HT-29 (cell line): ENCODE measurements around the gene RPS19. TPM values are rescaled to one million over a fixed set of nuclear protein-coding genes. Genes with fewer than 3 reads are reported as not detected.
"Not testable (repeated sequence)": the region's sequence is repeated elsewhere in the genome, so short reads cannot be mapped to it uniquely, and the experiment has no call there.

ENCODE experiments used
- DNase-seq: peaks from one replicate; pipeline ENCODE4 v3.0.0-alpha.2; 2015; ENCODE audit warnings: low spot score
- total RNA-seq: library from RNA; depleted of rRNA; stranded (reverse); fragments of >200 nt; shearing (Covaris generic); gene quantifications from 2 replicates; pipeline ENCODE4 v1.2.3, GENCODE V29; 2014

RPS19 gene
- total RNA-seq, 1 experiment from 2014 or later = 4,557 TPM

DNA sequence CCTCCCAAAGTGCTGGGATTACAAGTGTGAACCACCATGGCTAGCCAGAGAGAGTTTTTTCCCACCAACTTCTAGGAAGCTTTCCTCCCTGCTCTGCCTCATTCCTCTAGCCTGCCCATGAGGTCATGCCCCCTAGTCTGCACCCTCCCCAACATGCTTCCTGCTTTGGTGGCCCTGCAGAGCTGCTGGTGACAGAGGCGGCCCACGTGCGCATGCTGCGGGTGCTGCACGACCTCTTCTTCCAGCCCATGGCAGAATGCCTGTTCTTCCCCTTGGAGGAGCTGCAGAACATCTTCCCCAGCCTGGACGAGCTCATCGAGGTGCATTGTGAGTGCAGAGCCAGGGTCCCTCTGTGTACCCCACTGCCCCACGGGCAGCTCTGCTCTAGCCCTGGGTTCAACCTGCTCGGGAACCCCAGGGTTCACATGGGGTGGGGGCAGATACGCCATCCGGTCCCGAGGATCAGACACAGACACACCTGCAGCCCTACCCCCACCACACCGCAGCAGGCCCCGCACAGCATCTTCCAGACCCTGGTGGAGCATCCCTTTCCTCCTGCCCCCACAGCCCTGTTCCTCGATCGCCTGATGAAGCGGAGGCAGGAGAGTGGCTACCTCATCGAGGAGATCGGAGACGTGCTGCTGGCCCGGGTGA is 41.8 kb downstream of the RPS19 start:
- no peak for DNase-seq

DNA sequence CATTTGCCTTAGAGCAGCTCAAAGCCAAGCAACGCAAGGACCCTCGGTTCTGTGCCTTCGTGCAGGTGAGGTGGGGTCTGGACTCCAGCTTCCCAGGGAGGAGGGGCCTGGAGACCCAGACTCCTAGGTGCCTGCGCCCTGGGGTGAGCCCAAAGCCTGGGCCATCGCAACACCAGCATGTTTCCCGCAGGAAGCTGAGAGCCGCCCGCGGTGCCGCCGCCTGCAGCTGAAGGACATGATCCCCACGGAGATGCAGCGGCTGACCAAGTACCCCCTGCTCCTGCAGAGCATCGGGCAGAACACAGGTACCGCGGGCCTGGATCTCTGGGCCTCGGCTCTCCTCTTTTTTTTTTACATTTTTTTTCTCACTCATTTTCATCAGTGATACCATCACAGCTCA is 42.5 kb downstream of the RPS19 start:
- DNase-seq = no peak

DNA sequence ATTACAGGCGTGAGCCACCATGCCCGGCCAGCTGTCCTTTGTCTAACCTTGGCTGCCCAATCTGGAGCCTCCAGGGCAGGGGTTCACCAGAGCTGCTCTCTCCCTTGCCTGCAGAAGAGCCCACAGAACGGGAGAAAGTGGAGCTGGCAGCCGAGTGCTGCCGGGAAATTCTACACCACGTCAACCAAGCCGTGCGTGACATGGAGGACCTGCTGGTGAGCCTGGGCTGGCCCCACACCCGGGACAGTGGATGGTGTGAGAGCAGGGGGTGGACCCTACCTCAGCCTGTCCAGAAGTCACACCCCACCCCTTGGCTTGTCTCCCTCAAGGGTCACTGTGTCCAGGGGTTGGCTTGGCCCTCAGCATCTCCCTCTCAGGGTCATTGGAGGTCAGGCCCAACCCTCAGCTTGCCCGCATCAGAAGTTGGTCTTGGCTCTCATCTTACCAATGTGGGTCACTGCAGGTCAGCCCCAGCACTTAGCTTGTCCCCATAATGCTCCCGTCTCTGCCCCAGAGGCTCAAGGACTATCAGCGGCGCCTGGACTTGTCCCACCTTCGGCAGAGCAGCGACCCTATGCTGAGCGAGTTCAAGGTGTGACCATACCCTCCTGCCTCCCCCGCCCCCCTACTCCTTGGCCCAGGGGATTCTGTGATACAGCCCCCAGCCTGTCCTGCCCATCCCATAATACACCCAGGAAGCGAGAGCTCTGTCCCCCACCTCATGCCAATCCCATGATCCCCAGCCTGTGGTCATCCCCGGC is 43.3 kb downstream of the RPS19 start:
- DNase-seq = no peak

DNA sequence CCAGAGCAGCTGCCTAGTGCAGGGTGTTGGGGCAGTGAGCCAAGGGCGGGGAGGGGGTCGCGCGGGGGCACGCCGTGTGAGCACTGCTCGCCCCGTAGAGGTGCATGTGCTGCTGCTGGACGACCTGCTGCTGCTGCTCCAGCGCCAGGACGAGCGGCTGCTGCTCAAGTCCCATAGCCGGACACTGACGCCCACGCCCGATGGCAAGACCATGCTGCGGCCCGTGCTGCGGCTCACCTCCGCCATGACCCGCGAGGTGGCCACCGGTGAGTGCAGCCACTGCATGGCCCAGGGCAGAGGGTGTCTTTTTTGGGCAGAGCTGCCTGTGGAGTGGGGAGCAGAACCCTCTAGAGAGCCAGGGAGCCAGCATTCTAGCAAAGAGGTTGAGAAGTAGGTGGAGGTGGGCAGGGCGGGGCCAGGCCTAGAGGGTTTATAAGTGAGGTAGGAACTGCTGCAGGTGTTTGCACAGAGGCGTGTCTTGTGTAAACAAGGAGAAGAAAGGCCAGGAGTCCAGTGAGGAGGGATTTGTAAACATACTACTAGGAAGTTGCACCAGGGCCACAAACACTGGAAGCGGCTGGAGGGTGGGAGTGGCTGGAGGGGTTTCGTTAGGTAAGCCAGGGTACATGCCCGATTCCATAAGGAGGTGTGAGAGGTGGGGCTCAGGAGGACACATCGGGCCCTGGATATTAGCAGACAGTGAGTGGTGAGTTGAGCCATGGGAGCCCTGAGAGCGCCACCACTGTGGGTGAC is 44.2 kb downstream of the RPS19 start:
- DNase-seq = peak; percentile 99

DNA sequence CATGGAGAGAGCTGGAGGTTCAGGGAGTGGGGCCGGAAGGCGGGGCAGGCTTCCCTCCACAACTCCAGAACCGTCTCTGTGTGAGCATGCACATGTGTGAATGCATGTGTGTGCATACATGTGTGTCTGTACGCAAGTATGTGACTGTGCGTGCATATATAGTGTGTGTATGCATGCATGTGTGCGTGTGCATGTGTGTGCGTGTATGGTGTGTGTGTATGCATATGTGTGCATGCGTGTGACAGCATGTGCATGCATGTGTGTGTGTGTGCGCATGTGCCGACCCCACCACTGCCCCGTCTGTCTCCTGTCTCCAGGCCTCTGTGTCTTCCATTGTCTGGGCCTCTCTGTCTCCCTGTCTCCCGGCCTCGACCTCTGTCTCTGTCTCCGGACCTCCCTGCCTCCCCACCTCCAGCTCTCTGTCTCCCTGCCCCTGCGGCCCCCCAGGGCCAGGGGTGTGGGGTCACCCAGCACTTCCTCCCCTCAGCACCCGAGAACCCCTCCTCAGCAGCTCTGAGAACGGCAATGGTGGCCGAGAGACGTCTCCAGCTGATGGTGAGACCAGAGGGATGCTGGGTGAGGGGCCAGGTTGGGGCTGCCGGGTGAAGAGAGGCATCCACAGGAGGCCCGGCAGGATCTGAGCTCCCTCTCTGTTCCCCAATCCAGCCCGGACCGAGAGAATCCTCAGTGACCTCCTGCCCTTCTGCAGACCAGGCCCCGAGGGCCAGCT is 45.4 kb downstream of the RPS19 start:
- no peak for DNase-seq

DNA sequence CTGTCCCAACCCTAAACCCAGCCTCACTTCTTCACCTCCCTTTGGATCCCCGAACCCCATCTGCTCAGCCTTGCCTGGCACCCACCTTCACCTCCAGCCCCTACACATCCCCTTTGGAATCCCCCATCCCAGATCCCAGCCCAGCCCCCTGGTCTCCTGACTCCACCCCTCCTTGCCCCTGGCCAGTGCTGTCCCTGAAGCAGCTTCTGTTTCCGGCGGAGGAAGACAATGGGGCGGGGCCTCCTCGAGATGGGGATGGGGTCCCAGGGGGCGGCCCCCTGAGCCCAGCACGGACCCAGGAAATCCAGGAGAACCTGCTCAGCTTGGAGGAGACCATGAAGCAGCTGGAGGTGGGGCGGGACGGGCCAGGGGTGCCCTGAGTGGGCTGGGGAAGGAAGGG is 46.2 kb downstream of the RPS19 start:
- no peak for DNase-seq

DNA sequence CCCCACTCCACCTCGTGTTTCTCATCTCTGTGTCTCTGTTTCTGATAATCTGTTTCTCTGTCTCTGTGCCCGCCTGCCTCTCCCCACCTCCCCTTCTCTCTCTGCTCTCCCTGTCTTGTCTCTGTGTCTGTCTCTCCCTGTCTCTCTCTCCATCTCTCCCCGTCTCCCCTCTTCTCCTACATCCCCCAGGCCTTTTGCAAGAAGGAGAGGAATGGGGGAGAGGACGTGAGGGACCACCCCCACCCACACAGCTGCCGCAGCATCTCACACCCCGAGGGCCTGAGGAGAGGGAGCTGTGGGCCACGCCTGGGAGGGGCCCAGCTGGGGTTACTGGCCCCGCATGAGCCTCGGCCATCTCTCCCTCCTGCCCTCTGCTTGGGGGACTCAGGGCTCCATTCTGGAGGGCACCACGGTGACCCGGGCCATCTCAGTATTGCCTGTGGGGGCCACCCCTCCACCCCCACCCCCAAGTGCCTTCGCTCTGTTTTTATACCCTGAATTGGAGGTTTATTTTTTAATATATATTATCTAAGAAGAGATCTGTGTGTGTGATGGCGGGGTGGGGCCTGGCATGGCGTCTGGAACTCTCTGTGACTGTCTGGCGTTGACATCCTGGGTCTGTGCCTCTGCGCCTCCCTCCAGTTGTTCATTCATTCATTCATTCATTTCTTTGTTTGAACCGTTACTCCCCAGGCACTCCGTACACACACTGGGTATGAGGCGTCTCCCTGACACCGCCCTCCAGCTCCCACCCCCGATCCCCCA is 47.0 kb downstream of the RPS19 start:
- DNase-seq = no peak

DNA sequence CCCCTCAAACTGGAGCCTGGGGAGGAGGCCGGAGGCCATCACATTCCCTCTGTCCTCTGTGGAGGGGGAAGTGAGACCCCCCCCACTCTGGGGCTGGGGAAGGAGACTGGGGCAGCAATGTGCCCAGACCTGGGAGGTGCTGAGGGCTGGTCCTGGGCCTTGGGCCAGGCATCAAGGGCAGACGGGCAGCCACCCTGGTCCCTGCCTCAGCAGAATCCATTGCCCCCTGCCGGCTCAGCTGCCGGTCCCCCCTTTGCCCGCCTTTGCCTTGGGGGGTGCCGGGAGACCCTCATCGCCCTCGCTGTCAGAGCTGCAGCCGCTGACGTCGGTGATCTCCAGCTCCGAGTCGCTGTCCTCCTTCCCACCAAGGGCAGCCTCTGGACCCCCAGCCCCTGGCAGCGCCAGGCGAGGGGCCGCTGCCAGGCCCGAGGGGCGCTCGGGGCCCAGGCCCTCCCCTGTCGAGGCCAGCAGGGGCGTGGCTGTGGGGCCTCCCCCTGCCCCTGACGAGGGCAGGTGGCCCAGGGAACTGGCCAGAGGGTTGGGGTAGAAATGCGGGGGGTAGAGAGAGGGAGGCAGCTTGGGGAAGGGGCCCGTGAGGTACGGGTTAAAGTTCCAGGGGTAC is 48.0 kb downstream of the RPS19 start:
- no peak for DNase-seq

DNA sequence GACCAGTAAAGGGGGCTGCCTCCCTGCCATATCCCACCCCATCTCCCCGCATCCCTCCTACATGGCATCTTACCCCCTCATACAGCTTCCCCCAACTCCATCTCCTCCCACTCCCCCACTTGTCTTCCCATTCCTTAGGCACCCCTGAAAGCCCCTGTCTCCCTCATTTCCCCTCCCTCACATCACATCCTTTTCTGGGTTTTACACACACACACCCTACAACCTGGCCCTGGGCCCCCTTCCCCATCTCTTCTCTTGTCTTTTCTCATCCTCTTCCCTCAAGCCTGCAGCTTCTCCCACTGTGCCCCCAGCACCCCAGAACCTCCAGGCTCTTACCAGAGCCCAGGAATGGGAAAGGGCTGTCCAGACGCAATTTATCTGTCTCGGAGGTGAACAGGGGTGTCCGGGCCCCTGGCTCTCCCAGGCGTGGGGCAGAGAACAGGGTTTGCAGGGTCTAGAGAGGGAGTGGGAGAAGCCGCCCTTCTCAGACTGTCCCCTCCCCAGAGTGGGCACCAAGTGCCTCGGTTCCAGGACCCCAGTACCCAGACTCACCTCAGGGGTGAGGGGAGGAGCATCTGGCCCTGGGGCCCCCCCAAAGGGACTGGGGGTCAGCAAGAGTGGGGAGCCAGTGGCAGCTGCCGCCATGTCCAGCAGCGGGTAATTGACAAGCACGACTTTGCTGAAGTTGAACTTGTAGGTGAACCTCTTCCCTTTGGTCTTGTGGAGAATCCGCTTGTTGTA is 48.8 kb downstream of the RPS19 start:
- no peak for DNase-seq

DNA sequence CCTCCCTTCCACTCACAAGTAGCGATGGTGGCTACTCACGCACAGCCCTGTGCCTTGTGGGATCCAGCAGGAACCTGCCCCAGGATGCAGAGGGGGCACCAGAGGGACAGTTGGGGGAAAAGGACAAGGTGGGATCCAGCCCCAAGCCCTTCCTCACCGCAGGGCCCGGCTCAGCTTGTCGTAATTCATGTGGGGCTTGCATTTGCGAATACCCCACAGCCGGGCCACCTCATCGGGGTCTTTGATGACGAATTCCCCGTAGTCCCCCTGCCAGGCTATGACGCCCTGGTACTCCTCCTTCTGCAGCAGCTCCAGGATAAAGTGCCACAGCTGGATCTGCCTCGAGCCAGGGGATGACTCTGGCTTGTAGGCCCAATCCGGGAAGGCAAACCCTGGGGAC is 49.7 kb downstream of the RPS19 start:
- no peak for DNase-seq

DNA sequence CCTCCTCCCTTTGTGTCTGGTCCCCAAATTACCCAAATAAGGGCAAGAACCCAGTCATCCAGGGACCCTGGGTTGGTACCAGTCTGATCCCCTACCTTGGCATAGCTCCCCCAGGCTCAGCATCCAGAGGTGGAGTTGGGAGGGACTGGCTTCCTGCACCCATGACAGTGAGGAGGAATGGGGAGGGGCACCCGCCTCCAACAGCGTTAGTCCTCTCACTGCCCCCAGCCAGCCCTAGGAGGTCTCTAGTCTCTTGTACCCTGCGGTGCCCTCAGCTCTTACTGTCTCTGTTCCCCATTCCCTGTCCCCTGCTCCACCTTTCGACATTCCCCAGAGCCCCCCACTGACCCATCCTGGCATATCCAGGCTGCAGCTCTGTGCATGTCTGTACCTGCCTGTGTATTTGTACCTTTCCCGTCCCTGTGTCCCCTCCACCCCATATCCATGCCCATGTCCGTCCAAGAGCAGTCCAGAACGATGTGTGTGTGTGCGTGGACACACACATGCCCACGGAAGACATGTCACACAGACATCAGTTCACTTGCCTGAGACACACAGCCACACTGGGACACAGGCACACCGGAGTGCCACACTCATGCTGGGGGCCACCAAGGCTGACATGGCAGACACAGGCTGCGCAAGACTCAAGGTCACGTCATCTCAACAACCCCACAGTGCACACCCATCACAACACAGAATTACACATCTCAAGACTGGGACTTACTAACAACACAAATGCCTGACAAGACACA is 50.4 kb downstream of the RPS19 start:
- peak; percentile 28 for DNase-seq

DNA sequence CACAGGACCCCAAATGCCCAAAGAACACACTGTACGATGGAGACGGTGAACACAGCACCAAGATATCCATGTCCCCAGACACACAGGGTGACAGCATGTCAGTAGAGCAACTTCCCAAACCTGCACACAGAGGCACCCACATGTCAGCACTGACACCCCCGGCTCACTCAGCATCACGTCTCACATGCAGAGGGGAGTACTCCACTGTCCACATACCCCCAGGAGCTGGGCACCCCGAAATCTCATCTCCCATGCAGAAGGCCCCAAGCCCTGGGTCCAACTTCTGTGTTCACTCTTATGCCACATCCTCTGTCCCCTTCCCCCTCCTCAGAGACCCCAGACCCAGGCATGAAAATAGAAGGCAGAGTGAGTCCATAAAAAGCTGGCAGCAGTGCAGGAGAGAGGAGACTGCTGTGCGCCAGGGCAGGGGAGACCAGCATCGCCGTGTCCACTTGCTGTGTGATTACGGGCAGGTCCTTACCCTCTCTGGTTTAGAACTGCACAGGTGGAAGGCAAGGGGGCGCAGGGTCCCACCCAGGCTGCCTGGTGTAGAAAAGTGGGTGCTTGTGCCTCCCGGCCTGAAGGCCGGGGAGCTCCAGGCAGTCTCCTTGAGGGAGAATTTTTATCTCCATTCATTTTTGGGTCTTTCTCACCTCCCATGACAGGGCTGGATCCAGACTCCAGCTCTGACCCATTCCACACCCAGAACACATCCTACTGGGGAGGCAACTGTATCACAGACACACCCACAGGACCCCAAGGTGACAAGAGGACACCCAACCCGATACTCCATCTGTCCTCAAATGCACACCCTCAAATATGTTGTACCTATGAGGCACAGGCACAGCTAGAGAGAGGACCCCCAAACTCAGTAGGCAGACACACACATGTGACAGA is 51.2 kb downstream of the RPS19 start:
- peak; percentile 29 for DNase-seq

DNA sequence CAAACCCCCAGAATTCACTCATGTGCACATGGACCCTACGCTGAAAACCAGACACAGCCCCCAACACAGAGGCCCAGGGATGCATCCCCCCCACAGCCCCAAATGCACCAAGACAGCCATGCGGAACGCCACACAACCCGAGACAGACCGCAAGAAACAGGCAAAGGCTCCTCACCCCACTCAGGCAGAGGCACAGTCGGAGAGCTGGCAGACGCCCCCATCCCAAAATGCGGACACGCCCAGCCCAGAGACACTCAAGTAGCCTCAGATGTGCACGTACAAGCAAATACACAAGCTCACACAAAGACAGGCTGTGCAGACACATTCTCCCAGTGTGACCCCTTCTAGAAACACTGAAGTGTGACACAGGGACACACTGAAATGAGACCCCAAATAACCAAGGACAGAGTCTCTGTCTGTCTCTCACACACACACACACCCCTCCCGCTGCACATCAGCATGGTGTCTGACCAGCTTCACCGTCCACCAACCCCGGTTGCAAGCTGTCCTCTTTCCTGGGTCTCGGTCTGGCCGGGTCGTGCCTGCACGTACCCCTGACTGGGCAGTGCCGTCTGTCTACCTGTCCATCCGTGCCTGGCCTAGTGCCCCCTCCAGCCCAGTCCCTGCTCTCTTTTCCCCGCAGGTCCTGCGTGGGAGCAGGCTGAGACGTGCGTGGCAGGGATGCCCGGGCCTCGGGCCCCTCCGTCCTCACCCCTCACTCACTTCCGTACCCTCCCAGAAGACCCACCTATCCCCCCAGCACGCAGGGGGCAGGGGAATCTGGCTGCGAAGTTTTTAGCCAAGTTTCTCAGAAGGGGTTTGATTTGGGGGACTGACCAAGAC is 52.1 kb downstream of the RPS19 start:
- no peak for DNase-seq

DNA sequence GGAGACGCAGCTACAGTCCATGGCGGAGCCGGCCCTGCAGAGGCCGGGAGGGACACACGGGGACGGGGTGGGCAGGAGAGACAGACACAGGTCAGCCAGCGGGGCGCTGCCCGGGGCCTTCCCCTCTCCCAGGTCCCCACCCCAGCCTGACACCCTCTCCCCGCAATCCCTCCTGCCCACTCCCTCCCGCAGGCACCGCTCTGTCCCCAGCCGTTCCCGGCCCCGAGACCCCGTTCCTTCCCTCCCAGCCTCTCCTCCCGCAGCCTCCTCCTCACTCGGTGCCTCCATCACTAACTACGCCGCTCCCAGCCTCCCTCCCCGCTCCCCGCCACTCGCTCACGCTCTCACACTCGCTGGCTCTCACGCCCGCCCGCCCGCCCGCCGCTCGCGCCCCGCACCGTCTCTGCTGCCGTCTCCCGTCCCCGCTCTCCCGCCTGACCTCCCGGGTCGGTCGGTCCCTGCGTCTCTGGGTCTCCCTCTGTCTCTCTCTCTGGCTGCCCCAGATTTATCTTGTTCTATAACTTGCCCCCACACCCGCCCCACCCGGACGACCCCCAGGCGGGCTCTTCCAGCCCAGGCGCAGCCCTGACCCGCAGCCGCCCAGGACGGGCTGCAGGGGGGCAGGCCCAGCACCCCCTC is 53.0 kb downstream of the RPS19 start:
- DNase-seq = no peak

DNA sequence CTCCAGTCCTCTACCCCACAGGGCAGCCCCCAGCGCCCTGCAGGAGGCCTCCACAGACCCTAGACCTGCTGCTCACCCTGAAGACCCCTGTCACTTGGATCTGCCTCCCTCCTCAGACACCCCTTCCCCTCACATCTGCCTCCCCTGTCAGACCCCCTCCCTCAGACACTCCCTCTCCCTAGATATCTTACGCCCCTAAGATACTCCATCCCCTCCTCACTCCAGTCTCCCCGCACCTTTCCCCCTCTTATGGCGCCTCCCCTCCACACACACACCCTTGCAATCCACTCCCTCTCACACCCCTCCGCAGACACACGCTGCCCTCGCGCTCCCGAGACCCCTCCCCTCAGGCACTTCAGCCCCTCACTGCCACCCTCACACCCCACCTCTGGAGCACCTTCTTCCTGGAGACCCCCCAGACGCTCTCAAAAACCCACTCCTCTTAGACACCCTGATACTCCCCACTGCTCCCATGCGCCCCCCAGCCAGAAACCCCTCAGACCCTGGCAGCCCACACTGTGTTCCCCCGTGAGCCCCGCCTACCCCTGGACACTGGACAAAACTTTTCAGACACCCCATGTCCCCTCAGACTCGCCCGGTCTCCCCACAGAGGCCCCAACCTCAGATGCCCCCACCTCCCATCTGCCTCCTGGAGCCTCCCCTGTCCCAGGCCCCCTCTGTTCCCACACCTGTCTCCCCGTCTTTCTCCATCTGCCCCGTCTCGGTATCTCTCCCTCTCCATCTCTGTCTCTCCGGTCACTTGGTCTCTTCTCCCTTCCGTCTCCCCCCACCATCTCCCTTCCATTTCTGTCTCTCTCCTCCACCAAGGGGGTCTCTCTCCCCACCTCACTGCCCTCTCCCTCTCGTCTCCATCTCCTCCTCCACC is 53.7 kb downstream of the RPS19 start:
- DNase-seq = no peak

DNA sequence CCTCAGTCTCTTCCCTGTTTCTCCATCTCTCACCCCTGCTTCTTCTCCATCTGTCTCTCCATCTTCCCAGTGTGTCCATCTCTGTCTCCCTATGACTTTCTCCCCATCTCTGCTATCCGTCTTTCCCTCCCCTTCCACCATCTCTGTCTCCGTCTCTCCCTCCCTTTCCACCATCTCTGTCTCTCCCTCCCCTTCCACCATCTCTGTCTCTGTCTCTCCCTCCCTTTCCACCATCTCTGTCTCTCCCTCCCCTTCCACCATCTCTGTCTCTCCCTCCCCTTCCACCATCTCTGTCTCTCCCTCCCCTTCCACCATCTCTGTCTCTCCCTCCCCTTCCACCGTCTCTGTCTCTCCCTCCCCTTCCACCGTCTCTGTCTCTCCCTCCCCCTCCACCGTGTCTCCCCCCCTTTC is 54.4 kb downstream of the RPS19 start:
- not testable (repeated sequence) for DNase-seq
